Fibroblast of lung (primary cell): ENCODE data around the gene BCO2.

Experiments used
- EZH2 ChIP-seq: IDR thresholded peaks from 2 replicates; pipeline ENCODE4 v1.5.1; 2012; ENCODE audit warnings: low read length, control low read depth, mild to moderate bottlenecking; ENCODE audit errors: missing control alignments
- TF ChIP-seq, protein P1 (sequence below), 2 donors: IDR thresholded peaks in 1 of 2; conservative IDR thresholded peaks in 1 of 2; 1 replicate in 1 of 2; 2 replicates in 1 of 2; pipeline ENCODE4 v1.5.1; 2011 to 2012; ENCODE audit warnings: low read length in 2 of 2, control low read depth in 1 of 2, inconsistent platforms in 1 of 2, low read depth in 1 of 2, mild to moderate bottlenecking in 1 of 2

DNA sequence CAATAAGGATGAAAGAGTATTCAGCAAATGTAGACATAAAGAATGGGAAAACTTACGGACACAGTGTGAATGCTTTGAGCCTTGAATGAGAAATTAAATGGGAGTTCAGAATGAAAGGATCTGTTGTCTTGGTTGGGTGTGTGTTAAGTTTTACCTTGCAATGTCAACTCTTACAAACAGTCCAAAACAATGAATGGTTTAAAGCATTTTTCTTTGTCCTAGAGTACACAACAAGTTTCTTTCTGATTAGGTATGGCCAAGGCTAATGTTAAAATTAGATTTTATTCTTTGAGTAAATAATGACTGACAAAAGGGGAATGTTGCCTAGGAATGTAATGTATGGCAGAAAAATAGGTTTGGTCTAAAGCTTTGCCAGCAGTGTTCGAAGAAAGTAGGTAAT lies 53.4 kb downstream of the BCO2 start:
- TF ChIP-seq, protein P1, sequence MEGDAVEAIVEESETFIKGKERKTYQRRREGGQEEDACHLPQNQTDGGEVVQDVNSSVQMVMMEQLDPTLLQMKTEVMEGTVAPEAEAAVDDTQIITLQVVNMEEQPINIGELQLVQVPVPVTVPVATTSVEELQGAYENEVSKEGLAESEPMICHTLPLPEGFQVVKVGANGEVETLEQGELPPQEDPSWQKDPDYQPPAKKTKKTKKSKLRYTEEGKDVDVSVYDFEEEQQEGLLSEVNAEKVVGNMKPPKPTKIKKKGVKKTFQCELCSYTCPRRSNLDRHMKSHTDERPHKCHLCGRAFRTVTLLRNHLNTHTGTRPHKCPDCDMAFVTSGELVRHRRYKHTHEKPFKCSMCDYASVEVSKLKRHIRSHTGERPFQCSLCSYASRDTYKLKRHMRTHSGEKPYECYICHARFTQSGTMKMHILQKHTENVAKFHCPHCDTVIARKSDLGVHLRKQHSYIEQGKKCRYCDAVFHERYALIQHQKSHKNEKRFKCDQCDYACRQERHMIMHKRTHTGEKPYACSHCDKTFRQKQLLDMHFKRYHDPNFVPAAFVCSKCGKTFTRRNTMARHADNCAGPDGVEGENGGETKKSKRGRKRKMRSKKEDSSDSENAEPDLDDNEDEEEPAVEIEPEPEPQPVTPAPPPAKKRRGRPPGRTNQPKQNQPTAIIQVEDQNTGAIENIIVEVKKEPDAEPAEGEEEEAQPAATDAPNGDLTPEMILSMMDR (conservative IDR thresholded peaks at IDR 0.05 in 1 of 2, IDR thresholded peaks at IDR 0.05 in 1 of 2; ENCODE audit: low read depth in 1 of 2, low read length in 2 of 2) = no peak
- no peak for TF ChIP-seq EZH2
